Neuronal stem cell (in vitro differentiated cells): ENCODE measurements around the gene TMEM86A.
A peak's percentile ranks its signal among the peaks of the same experiment; 100 is the strongest.

Experiments used
- DNase-seq: peaks from one replicate; pipeline ENCODE4 v3.0.0-alpha.2; 2013; ENCODE audit warnings: low spot score
- H2AFZ ChIP-seq: one replicate; pipeline ENCODE4 v1.6.1; 2013; ENCODE audit warnings: mild to moderate bottlenecking, low read length, inconsistent platforms
- H2AK5ac ChIP-seq: 2 replicates; pipeline ENCODE4 v1.6.1; 2013; ENCODE audit warnings: low read depth, mild to moderate bottlenecking, inconsistent platforms, low read length, moderate library complexity, mixed read lengths
- H2BK120ac ChIP-seq: 2 replicates; pipeline ENCODE4 v1.6.1; 2013; ENCODE audit warnings: low read depth, mild to moderate bottlenecking, inconsistent platforms, low read length, moderate library complexity, mixed read lengths
- H2BK12ac ChIP-seq: one replicate; pipeline ENCODE4 v1.6.1; 2013; ENCODE audit warnings: low read length, inconsistent platforms
- H2BK15ac ChIP-seq: 2 replicates; pipeline ENCODE4 v1.6.1; 2013; ENCODE audit warnings: mild to moderate bottlenecking, low read length, inconsistent platforms, mixed read lengths
- H2BK5ac ChIP-seq: one replicate; pipeline ENCODE4 v1.6.1; 2013; ENCODE audit warnings: inconsistent platforms, mild to moderate bottlenecking, low read length, moderate library complexity
- H3K14ac ChIP-seq: one replicate; pipeline ENCODE4 v1.6.1; 2013; ENCODE audit warnings: low read length, inconsistent platforms
- H3K18ac ChIP-seq: 2 replicates; pipeline ENCODE4 v1.6.1; 2013; ENCODE audit warnings: low read length, inconsistent platforms
- H3K23ac ChIP-seq: 2 replicates; pipeline ENCODE4 v1.6.1; 2013; ENCODE audit warnings: low read depth, mild to moderate bottlenecking, mixed read lengths, low read length, inconsistent platforms; ENCODE audit not compliant: poor library complexity
- H3K27ac ChIP-seq: replicated peaks from 3 replicates; pipeline ENCODE4 v1.5.1; 2013; ENCODE audit warnings: low read length, inconsistent platforms
- H3K27me3 ChIP-seq, 3 experiments: 2 replicates each; pipeline ENCODE4 v1.6.1; 2013; ENCODE audit warnings: low read length in 3 of 3, mild to moderate bottlenecking in 2 of 3, inconsistent platforms in 1 of 3, low read depth in 1 of 3, mixed read lengths in 1 of 3, moderate library complexity in 1 of 3; ENCODE audit not compliant: control insufficient read depth in 3 of 3, insufficient read depth in 3 of 3
- H3K36me3 ChIP-seq, 2 donors: replicated peaks in 1 of 2; 2 replicates each; pipeline ENCODE4 v1.6.1; 2013; ENCODE audit warnings: low read length in 2 of 2; ENCODE audit not compliant: control insufficient read depth in 2 of 2, insufficient read depth in 2 of 2
- H3K4ac ChIP-seq: 2 replicates; pipeline ENCODE4 v1.6.1; 2013; ENCODE audit warnings: inconsistent platforms, mild to moderate bottlenecking, low read length, moderate library complexity
- H3K4me1 ChIP-seq, 2 donors: 1 replicate in 1 of 2; 2 replicates in 1 of 2; pipeline ENCODE4 v1.6.1; 2013; ENCODE audit warnings: low read length in 2 of 2, low read depth in 1 of 2; ENCODE audit not compliant: control insufficient read depth in 2 of 2, insufficient read depth in 1 of 2
- H3K4me2 ChIP-seq: one replicate; pipeline ENCODE4 v1.6.1; 2013; ENCODE audit warnings: mild to moderate bottlenecking, low read length, inconsistent platforms; ENCODE audit not compliant: insufficient read depth, poor library complexity, severe bottlenecking
- H3K4me3 ChIP-seq, 2 donors: 2 replicates each; pipeline ENCODE4 v1.5.1; 2013; ENCODE audit warnings: low read length in 2 of 2, mild to moderate bottlenecking in 2 of 2, inconsistent platforms in 1 of 2, moderate library complexity in 1 of 2
- H3K79me1 ChIP-seq: one replicate; pipeline ENCODE4 v1.6.1; 2013; ENCODE audit warnings: low read depth, mild to moderate bottlenecking, inconsistent platforms, low read length, moderate library complexity
- H3K9ac ChIP-seq: one replicate; pipeline ENCODE4 v1.6.1; 2013; ENCODE audit warnings: mild to moderate bottlenecking, low read depth, low read length, inconsistent platforms; ENCODE audit not compliant: poor library complexity
- H3K9me3 ChIP-seq, 2 donors: replicated peaks in 1 of 2; 2 replicates each; pipeline versions ENCODE3 to v1.6.1; 2013; ENCODE audit warnings: low read length in 2 of 2, mild to moderate bottlenecking in 2 of 2, inconsistent platforms in 1 of 2, low read depth in 1 of 2, mixed read lengths in 1 of 2, moderate library complexity in 1 of 2; ENCODE audit not compliant: control insufficient read depth in 2 of 2, insufficient read depth in 1 of 2
- H4K8ac ChIP-seq: one replicate; pipeline ENCODE4 v1.6.1; 2013; ENCODE audit warnings: low read depth, mild to moderate bottlenecking, inconsistent platforms, low read length, moderate library complexity
- H4K91ac ChIP-seq: one replicate; pipeline ENCODE4 v1.6.1; 2013; ENCODE audit warnings: low read length, low read depth, mild to moderate bottlenecking, inconsistent platforms; ENCODE audit not compliant: poor library complexity
- WGBS, 2 donors: extraction: QIAGEN DNeasy Blood & Tissue Kit; methylation state at CpG; one replicate each; pipeline ENCODE4 v1.1.7; 2013; ENCODE audit warnings: missing lambda C conversion rate in 2 of 2, mixed read lengths in 1 of 2; ENCODE audit not compliant: insufficient read length in 2 of 2, insufficient replicate concordance in 1 of 2; ENCODE audit errors: extremely low coverage in 2 of 2; 5-methylcytosine and 5-hydroxymethylcytosine counted together

The TMEM86A gene

DNA sequence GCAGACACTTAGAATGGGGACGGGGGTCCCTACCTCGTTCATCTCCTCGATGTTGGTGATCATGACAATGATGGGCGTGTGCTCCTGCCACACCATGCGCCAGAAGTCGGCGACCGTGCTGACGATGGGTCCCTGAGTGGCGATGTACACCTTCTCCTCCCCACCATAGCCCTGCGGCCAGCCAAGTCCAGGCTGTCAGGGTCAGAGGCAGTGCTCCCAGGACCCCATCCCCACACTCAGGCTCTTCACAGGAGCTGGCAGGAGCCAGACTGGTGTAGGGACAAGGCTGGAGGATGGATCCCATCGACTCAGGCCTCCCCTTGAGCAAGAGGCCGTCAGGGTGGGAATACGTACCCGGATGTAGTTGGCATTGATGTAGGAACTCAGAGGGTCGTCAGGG is 34.6 kb downstream of the TMEM86A start:
- Histone ChIP-seq H3K23ac (no peak overlapping the region), H2BK5ac (no peak overlapping the region), H2BK120ac (no peak overlapping the region)

DNA sequence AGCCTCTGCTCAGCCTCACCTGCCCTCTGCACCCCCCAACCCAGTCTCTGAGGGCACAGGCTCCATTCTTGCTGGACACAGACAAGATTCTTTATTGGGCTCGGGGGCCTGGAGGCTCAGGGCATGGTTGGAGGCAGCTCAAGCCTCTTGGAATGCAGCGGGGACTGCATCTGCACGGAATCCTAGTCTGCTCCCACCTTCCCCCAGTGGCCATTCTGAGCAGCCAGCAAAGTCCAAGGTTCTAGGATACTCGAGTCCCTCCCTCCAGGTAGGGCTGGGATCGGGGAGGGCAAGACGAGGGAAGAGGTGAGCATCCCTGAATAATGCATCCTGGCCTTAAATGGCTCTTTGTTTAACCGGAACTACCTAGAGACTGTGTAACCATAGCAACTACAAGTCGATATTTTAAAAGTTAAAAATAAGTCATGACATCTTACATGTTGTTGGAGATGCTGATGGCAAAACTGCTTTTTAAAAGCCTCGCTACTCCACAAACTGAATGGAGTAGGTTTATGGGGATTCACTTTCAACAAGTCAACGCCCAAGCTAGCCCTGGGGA is 38.1 kb downstream of the TMEM86A start:
- no peak overlapping the region for H3K4ac ChIP-seq
- DNase-seq, result no peak
- H2BK5ac ChIP-seq, result no peak overlapping the region

More for the DNA sequence above, 34.6 kb downstream of the TMEM86A start:
- H3K9ac ChIP-seq, result no peak overlapping the region
- no peak overlapping the region for H2BK12ac ChIP-seq
- no peak overlapping the region for H4K8ac ChIP-seq
- H3K9me3 ChIP-seq, result no peaks in the 10 kb centered on the region
- no peaks in the 10 kb centered on the region for H3K4me1 ChIP-seq
- no peak overlapping the region for H4K91ac ChIP-seq
- H3K18ac ChIP-seq, result no peak overlapping the region
- H3K4ac ChIP-seq, result no peak overlapping the region
- H3K14ac ChIP-seq, result no peak overlapping the region
- no peak overlapping the region for H2AFZ ChIP-seq
- H2AK5ac ChIP-seq, result no peak overlapping the region
- peaks cover 0 to 5% (median 0%) of the 10 kb centered on the region in 3 experiments for H3K27me3 ChIP-seq
- H2BK15ac ChIP-seq, result no peak overlapping the region
- no CpG with 5 or more reads among the region's 16 CpGs for WGBS, 2 donors
- H3K79me1 ChIP-seq, result no peaks in the 10 kb centered on the region
- peaks cover 0 to 2% of the 10 kb centered on the region in 2 donors for H3K36me3 ChIP-seq
- H3K27ac ChIP-seq, result no peak overlapping the region
- no peak overlapping the region for H3K4me3 ChIP-seq
- H3K4me2 ChIP-seq, result no peak overlapping the region
- no peak for DNase-seq

DNA sequence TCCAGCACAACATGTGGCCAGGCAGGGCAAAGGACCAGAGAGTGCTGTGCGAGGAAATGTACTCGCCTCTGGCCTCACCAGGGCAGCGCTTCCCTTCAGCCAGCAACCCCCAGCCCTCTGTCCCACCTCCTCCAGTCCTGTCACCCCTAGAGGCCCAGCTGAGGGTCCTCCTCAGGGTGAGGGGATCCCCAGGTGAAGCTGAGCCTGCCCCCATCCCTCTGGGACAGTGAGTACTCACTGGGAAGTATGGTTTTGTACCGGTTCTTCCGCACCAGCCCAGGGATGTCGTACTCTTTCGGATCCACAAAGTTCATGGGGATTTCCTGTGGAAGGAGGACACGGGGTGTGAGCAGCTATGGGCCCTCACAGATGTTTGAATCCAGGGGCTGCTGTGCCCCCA is 39.1 kb downstream of the TMEM86A start:
- no CpG with 5 or more reads among the region's 8 CpGs for WGBS, 2 donors
- H3K27ac ChIP-seq, result no peak overlapping the region
- H3K9ac ChIP-seq, result no peak overlapping the region
- no peak overlapping the region for H3K4me2 ChIP-seq
- H4K91ac ChIP-seq, result no peak overlapping the region
- H3K23ac ChIP-seq, result no peak overlapping the region
- H3K36me3 ChIP-seq, result no peaks in the 10 kb centered on the region
- peaks cover 0 to under 1% (median 0%) of the 10 kb centered on the region in 3 experiments for H3K27me3 ChIP-seq
- H3K4me3 ChIP-seq, result no peak overlapping the region
- no peak overlapping the region for H2BK12ac ChIP-seq
- no peaks in the 10 kb centered on the region for H3K4me1 ChIP-seq
- no peak overlapping the region for H2BK5ac ChIP-seq
- no peak overlapping the region for H2AFZ ChIP-seq
- H4K8ac ChIP-seq, result no peak overlapping the region
- H2BK15ac ChIP-seq, result no peak overlapping the region
- DNase-seq, result no peak
- H2BK120ac ChIP-seq, result no peak overlapping the region
- H3K4ac ChIP-seq, result no peak overlapping the region
- H2AK5ac ChIP-seq, result no peak overlapping the region
- H3K79me1 ChIP-seq, result no peaks in the 10 kb centered on the region
- no peak overlapping the region for H3K18ac ChIP-seq
- H3K14ac ChIP-seq, result no peak overlapping the region
- no peaks in the 10 kb centered on the region for H3K9me3 ChIP-seq

More for the DNA sequence above, 38.1 kb downstream of the TMEM86A start:
- Histone ChIP-seq H2AK5ac (no peak overlapping the region), H3K79me1 (no peaks in the 10 kb centered on the region), H2BK12ac (no peak overlapping the region), H3K27me3 (no peaks in the 10 kb centered on the region), H3K23ac (no peak overlapping the region), H3K9ac (no peak overlapping the region), H3K18ac (no peak overlapping the region), H4K91ac (no peak overlapping the region), H3K27ac (no peak overlapping the region), H2AFZ (no peak overlapping the region), H3K4me2 (no peak overlapping the region), H2BK120ac (no peak overlapping the region), H3K9me3 (no peaks in the 10 kb centered on the region), H3K36me3 (no peaks in the 10 kb centered on the region), H3K4me3 (no peak overlapping the region), H3K14ac (no peak overlapping the region), H4K8ac (no peak overlapping the region), H3K4me1 (no peaks in the 10 kb centered on the region), H2BK15ac (no peak overlapping the region)
- no CpG with 5 or more reads among the region's 10 CpGs for WGBS, 2 donors

DNA sequence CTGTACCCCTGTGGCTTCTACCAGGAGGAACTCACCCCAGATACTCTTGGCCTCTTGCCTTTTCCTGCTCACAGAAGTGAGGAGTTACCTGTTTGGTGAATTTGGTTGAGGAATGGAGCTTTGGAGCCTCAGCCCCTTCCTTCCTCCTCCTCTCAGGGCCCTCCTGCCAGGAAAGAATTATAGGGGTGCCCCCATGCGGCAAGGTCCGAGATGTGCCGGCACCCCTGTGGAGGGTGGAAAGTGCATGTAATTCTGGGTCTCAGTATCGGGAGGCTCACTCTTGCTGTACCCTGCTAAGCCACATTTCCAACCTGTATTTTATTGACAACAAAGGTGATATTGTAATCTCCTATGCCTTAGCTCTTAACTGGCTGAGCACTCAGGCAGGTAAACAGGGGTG is 41.1 kb downstream of the TMEM86A start:
- H2BK5ac ChIP-seq, result no peak overlapping the region
- H3K23ac ChIP-seq, result peak overlapping the region; percentile 21
- no peak overlapping the region for H3K4me2 ChIP-seq
- H2BK15ac ChIP-seq, result no peak overlapping the region
- no peak overlapping the region for H4K91ac ChIP-seq
- no peak overlapping the region for H4K8ac ChIP-seq
- no peaks in the 10 kb centered on the region for H3K4me1 ChIP-seq
- H3K14ac ChIP-seq, result no peak overlapping the region
- no peaks in the 10 kb centered on the region for H3K9me3 ChIP-seq
- no peak overlapping the region for H3K27ac ChIP-seq
- no peak overlapping the region for H2BK120ac ChIP-seq
- no peak overlapping the region for H3K4ac ChIP-seq
- no CpG with 5 or more reads among the region's 4 CpGs for WGBS, 2 donors
- no peak overlapping the region for H2AK5ac ChIP-seq
- no peaks in the 10 kb centered on the region for H3K36me3 ChIP-seq
- H2BK12ac ChIP-seq, result no peak overlapping the region
- no peak overlapping the region for H2AFZ ChIP-seq
- H3K9ac ChIP-seq, result no peak overlapping the region
- no peak overlapping the region for H3K18ac ChIP-seq
- H3K27me3 ChIP-seq, result peaks cover 0 to 15% (median 0%) of the 10 kb centered on the region in 3 experiments
- no peak overlapping the region for H3K4me3 ChIP-seq
- H3K79me1 ChIP-seq, result no peaks in the 10 kb centered on the region
- no peak for DNase-seq
